Measurements from ENCODE around the gene ELL2.
"Not testable (repeated sequence)": the region's sequence is repeated elsewhere in the genome, so short reads cannot be mapped to it uniquely, and the experiment has no call there.

Gene ELL2

GRCh38 chr5:95842854-95843544 lies 118.7 kb downstream of the ELL2 start:
- peaks cover 4% of the 10 kb centered on the region for H3K4me1 ChIP-seq (ENCODE audit: insufficient read depth, low read length)
- no peak overlapping the region for H3K9ac ChIP-seq (ENCODE audit: low read depth, low read length)
- H3K36me3 ChIP-seq (ENCODE audit: insufficient read depth, low read length) = no peaks in the 10 kb centered on the region
- H3K9me3 ChIP-seq (ENCODE audit: control insufficient read depth, insufficient read depth, low read length) = no peaks in the 10 kb centered on the region

DNA sequence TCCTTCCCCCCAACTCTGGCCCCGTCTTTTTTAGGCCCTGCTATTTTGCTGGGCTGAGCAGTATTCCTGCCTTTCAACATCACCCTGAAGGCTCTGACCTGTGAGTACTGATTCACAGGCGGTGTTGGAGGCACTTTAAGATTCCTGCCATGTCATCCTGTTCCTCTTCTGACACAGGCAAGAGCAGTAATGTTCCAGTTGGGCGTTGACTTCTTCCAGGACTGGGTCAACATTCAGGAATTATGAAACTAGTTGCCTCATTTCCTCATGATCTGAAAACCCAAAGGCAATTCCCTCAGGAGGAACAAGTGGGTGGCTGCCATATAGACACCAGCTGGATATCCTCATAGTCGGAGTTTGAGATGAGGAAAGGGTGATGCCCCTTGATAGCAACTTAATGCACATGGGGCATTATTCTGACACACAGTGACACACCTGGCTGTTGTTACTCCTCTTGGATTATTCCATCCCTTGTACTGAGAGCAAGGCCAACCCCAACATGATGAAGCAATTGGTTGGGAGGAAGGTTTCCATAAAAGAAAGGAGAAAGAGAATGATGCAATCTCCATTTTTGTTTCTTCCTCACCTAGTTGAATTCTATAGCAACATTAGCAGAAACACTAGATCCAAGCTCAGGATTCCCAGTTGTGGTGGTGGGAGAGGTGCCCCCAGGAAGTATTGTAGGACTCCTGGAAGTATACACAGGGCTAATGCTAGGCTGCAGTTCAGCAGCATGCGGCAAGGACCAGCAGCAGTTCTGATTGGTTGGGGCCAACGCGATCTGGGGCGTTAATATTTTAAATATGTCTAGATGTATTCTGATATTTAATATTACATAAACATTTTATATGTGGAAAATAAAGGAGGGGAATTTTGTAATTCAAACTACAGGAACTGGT lies 119.5 kb downstream of the ELL2 start:
- H3K9me3 ChIP-seq (ENCODE audit: control insufficient read depth, insufficient read depth, low read length) = no peaks in the 10 kb centered on the region
- no peak overlapping the region for H3K9ac ChIP-seq (ENCODE audit: low read depth, low read length)
- H3K36me3 ChIP-seq (ENCODE audit: insufficient read depth, low read length) = no peaks in the 10 kb centered on the region
- H3K4me1 ChIP-seq (ENCODE audit: insufficient read depth, low read length) = peaks cover 4% of the 10 kb centered on the region

DNA sequence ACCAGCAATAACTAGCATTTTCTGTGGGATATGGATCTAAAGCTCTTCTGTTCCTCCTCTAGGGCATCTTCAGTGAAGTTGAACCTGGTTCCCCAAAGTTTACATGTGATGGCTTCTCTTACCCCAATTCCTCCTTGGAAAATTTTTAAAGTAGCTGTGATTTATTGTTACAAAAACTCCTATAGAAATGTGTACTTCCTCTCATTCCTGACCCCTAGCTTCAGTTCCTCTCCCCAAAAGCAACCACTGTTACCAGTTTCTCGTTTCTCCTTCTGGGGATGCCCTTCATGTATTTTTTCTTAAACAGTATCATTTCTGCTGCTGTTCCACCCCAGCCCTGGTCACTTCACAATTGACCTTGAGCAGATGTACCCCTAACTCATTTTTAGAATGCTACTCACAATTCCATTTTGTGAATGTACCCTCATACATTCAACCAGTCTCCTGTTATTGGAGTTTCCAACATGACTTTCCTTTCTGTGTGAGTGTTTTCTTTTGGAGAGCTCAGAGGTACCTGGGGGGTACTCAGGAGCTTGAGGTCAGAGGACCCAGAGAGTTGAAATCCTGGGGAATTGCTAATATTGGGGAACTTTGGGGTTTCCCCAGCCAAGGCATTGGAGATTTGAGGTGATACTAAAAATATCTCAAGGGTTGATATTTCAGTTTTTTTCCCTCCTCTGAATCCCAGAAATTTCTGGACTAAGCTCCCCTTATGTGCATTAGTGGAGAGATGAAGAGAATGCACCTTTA lies 120.5 kb downstream of the ELL2 start:
- H3K4me1 ChIP-seq (ENCODE audit: insufficient read depth, low read length) = peaks cover 4% of the 10 kb centered on the region
- no peak overlapping the region for H3K9ac ChIP-seq (ENCODE audit: low read depth, low read length)
- H3K36me3 ChIP-seq (ENCODE audit: insufficient read depth, low read length) = no peaks in the 10 kb centered on the region
- no peaks in the 10 kb centered on the region for H3K9me3 ChIP-seq (ENCODE audit: control insufficient read depth, insufficient read depth, low read length)

DNA sequence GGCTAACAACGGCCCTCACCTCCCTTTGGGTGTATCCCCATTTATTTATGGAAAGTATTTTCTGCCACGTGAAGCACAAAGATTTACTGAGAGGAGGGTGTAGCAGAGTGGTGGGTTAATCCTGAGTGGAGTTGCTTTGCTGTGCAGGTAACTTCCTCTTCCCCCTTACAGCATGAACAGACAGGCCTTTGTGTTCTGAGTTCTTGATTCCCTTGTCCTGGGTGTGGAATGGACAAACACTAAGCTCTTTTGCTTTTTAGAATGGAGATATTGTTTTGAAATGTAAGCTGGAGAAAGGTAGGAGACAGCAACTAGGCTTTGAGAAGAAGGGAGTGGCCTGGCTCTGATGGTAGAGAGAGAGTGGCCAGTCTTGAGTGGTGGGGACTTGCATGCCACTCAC lies 122.0 kb downstream of the ELL2 start:
- Histone ChIP-seq H3K9ac (ENCODE audit: low read depth, low read length) (no peak overlapping the region), H3K36me3 (ENCODE audit: insufficient read depth, low read length) (no peaks in the 10 kb centered on the region), H3K9me3 (ENCODE audit: control insufficient read depth, insufficient read depth, low read length) (no peaks in the 10 kb centered on the region), H3K4me1 (ENCODE audit: insufficient read depth, low read length) (peaks cover 12% of the 10 kb centered on the region)

- peaks cover 15% of the 10 kb centered on the region for H3K4me1 ChIP-seq (ENCODE audit: insufficient read depth, low read length)
- H3K36me3 ChIP-seq (ENCODE audit: insufficient read depth, low read length) = no peaks in the 10 kb centered on the region
- H3K9ac ChIP-seq (ENCODE audit: low read depth, low read length) = no peak overlapping the region
- no peaks in the 10 kb centered on the region for H3K9me3 ChIP-seq (ENCODE audit: control insufficient read depth, insufficient read depth, low read length)
These were observed 123.1 kb downstream of the ELL2 start for GRCh38 chr5:95838556-95838955.

- Histone ChIP-seq H3K9me3 (ENCODE audit: control insufficient read depth, insufficient read depth, low read length) (no peaks in the 10 kb centered on the region), H3K9ac (ENCODE audit: low read depth, low read length) (no peak overlapping the region), H3K36me3 (ENCODE audit: insufficient read depth, low read length) (no peaks in the 10 kb centered on the region), H3K4me1 (ENCODE audit: insufficient read depth, low read length) (peaks cover 11% of the 10 kb centered on the region)
These were observed 123.6 kb downstream of the ELL2 start for GRCh38 chr5:95838001-95838520.

DNA sequence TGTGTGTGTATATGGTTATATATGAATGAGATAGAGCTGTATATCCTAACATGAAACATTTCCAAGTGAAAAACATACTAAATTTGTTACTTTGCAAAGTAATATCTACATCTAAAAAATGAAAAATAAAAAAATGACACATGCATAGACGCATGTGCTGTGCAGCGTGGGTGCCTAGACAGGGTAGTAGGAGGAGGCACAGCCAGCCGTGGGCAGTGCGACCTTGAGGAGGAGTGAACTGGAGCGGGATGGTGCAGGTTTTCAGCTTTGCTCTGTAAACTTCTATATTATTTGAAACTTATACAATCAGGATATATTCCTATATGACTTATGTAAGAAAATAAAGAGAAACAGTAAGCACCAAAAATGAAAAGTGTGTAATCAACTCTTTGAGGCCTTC lies 124.2 kb downstream of the ELL2 start:
- H3K4me1 ChIP-seq (ENCODE audit: insufficient read depth, low read length) = peaks cover 11% of the 10 kb centered on the region
- H3K9me3 ChIP-seq (ENCODE audit: control insufficient read depth, insufficient read depth, low read length) = no peaks in the 10 kb centered on the region
- H3K36me3 ChIP-seq (ENCODE audit: insufficient read depth, low read length) = no peaks in the 10 kb centered on the region
- H3K9ac ChIP-seq (ENCODE audit: low read depth, low read length) = no peak overlapping the region

DNA sequence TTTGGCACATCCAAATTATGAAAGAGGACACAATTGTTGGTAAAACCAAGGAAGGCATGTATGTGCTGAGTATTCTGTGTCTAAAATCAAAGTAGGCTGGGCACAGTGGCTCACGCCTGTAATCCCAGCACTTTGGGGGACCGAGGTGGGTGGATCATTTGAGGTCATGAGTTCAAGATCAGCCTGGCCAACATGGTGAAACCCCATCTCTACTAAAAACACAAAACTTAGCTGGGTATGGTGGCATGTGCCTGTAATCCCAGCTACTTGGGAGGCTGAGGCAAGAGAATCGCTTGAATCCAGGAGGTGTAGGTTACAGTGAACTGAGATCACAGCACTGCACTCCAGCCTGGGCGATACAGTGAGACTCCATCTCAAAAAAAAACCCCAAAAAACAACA lies 124.7 kb downstream of the ELL2 start:
- peaks cover 11% of the 10 kb centered on the region for H3K4me1 ChIP-seq (ENCODE audit: insufficient read depth, low read length)
- H3K9me3 ChIP-seq (ENCODE audit: control insufficient read depth, insufficient read depth, low read length); H3K9ac ChIP-seq (ENCODE audit: low read depth, low read length); H3K36me3 ChIP-seq (ENCODE audit: insufficient read depth, low read length): not testable (repeated sequence)

GRCh38 chr5:95836544-95836943 lies 125.1 kb downstream of the ELL2 start:
- Histone ChIP-seq H3K36me3 (ENCODE audit: insufficient read depth, low read length) (no peaks in the 10 kb centered on the region), H3K4me1 (ENCODE audit: insufficient read depth, low read length) (peaks cover 11% of the 10 kb centered on the region), H3K9me3 (ENCODE audit: control insufficient read depth, insufficient read depth, low read length) (no peaks in the 10 kb centered on the region), H3K9ac (ENCODE audit: low read depth, low read length) (no peak overlapping the region)

- Histone ChIP-seq H3K9me3 (ENCODE audit: control insufficient read depth, insufficient read depth, low read length) (no peaks in the 10 kb centered on the region), H3K36me3 (ENCODE audit: insufficient read depth, low read length) (no peaks in the 10 kb centered on the region), H3K9ac (ENCODE audit: low read depth, low read length) (no peak overlapping the region), H3K4me1 (ENCODE audit: insufficient read depth, low read length) (peaks cover 11% of the 10 kb centered on the region)
These were observed 125.8 kb downstream of the ELL2 start for GRCh38 chr5:95835682-95836385.

Measured in ES-I3 (cell line).